ENCODE measurements around the gene CKB.

CKB gene

DNA sequence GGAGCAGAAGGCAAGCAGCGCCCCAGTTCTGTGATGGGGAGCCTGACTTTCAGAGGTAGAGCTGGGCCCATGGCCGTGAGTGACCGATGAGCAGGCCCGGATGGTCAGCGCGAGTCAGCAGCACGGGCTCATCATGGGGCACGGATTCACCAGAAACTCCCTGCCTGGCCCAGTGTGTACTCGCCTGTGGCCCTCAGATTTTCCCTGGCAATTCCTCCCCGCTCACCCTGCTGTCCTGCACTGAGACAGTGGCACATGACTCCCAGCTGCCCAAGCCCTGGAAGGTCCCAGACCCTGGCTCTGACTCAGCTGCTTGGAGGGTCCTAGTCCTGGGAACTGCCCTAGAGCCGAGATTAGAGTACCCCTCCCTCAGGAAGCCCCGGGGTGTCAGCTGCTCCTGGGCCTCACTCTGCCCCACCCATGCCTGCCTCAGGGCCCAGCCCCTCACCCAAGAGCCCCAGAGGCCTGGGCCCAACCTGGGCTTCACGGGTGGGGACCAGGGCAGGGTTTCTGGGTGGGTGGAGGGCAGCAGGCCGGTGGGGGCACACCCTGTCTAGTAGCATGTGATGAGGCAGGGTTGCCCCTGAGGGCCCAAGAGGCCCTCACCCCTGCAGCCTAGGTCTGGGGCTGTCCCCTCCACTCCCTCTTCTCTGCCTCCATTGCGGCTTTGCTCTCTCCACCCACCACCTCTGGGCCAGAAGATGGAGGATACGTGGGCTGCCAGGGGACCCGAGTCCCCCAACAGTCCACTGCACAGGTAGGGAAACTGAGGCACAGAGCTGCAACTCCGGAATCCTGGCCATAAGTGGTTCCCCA, 14.8 kb upstream of the CKB start:
- DNase-seq, result no peak

DNA sequence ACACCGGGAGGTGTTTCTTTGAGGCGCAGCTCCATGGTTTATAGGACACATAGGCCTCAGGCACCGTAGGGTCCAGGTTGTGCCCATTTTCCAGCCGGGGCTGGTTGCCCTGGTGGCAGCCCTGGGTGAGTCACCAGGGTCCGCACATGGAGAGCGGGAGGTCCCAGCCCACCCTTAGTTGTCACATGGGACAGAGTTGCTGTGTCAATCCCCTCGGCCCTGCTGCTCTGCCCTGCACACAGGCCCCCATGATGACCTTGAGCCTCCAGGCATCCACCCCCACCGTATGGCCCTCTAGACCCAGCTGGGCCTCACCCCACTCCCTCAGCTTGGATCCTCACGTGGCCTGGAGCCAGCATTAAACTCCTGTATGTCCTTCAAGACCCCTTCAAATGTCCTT, 14.1 kb upstream of the CKB start:
- DNase-seq, result no peak

DNA sequence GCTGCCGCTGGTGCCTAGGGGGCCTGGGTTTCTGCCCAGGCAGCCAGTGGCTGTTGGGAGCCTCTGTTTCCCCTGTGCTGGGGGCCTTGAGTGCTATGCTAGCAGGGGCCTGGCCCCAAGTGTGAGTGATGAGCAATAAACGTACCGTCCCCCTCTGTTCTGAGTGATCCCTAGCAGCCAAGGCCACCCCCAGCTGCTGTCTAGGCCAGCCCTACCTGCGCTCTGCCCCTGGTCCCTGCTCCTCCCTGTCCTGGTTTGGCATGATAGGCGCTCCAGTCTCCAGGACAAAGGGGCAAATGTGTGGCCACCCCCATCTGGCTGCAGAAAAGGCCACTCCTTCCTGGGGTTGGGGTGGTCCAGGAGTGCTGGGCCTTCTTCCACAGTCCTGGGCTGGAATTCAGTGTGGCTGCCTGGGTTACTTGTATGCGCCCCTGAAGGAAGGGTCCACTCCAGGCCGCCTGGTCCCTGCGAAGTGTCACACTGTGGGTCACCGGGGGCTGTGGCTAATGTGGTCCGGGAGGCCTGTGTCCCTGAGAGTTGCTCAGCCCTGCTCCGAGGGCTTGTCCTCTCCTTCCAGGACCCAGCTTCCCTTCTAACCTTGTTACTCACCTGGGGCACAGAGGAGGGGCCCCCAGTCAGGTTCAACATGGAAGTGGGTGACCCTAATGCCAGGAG, 13.4 kb upstream of the CKB start:
- no peak for DNase-seq

DNA sequence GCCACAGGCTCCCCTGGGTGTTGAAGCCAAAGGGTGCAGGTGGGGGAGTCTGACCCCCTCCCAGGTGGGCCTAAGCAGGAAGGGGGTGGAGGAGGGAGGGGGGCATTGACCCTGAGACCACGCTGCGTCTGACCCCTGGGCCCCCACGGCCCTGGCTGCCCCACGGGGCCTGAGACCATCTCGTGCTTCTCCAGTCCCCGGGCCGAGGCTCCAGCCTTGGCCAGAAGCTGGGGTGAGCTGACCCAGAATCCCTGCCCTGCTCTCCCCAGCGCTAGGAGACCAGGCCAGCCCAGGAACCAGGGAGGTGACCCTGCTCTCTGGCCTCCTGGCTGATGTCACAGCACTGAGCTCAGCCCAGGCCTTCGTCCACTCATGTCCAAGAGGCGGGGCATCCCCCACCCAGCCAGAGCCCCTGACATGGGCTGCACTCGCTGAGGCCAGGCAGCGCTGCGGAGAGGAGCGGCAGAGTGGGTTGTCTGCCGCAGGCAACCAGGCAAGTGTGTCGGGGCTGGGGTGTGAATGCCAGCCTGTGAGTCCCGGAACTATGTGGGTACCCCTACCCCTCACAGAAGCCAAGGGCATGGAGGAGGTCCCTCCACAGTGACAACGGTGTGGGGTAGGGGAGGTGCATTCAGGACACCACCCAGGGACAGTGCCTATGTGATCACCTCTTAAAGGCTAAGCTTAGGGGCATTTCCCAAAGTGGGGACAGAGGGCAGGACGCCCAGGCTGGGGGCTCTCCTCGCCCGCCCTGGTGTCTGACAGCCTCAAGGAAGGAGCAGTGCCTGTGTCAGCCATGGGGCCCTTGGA, 12.7 kb upstream of the CKB start:
- no peak for DNase-seq

DNA sequence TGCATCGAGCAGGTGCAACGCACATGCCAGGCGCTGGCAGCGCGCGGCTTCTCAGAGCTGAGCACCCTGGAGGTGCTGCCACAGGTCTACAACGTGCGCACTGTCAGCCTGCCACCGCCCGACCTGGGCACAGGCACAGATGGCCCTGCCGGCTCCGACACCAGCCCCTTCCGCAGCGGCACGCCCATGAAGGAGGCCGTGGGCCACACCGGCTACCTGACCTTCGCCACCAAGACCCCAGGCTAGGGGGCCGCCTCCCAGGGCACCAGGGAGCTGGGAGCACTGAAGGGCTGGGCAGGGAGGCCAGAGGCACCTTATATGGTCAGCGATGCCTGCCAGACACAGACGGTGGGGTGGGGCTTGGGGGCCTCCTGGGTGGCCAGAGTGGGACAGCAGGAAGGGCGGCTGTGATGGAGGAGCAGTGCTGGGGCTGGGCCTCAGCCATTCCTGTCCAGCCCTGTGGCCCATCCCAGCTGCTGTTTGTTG, 12.0 kb upstream of the CKB start:
- no peak for DNase-seq

DNA sequence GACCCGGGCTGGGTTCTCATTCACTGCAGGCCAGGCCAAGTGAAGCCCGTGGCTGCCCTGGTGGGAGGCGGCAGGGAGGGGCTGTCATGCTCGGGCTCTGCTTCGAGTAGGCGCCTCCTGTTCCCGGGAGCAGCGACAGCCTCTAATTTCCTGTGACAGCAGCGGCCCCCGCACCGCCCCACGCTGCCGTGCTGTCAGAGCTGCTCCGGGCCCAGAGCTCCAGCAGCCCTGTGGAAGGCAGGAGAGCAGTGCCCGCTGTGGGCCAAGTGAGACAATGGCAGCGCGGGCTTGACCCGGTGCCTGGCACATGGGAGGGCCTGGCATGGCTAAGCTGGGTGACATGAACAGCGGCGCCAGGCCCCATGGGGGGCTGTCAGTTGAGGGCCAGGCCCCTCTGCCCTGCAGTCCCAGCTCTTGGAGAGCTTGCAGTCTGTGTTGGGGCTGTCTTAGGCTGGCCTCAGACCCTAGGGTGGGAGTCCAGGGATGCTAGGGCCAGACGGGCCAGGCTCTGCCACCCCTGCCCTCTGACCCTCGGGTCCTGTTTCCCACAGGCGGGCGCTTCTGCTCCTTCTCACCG, 11.5 kb upstream of the CKB start:
- no peak for DNase-seq

DNA sequence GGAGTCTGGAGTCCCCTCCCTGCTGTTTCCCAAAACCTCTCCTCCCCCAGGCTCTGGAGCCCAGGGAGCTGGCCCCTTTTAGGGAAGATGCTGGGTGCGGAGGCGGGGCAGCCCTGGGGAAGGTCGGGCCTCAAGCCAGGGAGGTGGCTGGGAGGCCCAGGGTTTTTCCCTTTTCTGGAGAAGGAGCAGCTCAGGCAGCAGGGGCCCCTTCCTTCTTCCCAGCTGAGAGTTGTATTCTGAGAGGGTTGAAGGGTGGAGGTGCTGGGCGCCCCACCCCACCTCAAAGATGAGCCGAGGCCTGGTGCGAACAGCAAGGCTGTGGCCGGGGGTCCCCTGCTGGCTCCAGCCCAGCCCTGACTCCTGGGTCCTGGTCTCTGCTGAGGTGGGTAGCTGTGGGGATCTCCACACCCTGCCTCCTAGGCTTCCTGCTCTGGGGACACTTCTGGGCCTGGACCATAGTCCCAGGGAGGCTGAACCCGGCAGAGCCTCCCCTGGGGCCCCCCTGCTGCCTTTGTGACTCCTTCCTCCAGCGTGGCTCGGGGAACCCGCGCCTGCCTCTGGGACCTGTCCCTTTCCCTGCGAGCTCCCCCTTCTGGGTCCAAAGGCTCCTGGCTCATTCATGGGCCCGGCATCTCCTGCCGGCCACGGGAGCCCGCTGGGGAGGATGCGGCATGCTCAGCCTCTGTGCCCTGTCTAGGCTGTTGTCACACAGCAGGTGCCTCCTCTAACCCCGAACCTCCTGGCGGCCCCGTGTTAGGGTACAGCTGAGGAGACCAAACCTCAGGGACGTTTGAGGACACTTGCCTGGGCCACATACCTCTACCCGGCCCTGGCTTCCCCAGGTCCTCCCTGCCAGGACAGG, 10.7 kb upstream of the CKB start:
- DNase-seq, result no peak

DNA sequence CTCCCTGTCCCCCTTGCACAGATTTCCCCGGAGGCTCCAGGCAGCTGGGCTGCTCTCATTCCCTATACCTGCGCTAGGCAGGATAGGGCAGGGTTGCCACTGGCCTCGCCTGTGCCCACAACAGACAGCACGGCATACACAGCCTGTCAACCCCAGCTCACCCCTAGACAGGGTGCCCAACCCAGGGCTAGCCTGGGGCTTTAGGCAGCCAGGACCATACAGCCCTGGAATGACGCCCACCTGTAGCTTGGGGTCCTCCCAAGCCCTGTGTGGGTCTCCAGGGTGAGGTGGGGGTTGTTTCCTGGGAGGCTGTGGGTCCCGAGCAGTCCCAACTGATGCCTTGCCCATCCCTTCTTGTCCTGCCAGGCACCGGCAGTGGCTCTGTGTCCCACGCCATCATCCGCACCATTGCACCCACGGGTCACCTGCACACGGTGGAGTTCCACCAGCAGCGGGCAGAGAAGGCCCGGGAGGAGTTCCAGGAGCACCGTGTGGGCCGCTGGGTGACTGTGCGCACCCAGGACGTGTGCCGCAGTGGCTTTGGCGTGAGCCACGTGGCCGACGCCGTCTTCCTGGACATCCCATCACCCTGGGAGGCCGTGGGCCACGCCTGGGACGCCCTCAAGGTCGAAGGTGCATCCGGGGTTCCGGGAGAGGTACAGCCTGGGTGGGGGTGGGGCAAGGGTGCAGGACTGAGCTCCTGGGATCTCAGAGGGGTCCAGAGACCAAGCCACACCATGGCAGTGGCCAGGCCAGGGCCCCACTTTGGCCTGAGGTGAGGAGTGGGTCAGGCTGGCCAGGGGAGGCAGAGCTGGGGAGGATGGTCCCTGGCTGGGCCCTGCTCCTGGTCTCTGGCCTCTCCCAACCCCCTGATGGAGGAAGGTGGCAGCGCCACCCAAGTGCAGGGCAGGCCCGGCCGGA, 9.8 kb upstream of the CKB start:
- DNase-seq, result no peak

DNA sequence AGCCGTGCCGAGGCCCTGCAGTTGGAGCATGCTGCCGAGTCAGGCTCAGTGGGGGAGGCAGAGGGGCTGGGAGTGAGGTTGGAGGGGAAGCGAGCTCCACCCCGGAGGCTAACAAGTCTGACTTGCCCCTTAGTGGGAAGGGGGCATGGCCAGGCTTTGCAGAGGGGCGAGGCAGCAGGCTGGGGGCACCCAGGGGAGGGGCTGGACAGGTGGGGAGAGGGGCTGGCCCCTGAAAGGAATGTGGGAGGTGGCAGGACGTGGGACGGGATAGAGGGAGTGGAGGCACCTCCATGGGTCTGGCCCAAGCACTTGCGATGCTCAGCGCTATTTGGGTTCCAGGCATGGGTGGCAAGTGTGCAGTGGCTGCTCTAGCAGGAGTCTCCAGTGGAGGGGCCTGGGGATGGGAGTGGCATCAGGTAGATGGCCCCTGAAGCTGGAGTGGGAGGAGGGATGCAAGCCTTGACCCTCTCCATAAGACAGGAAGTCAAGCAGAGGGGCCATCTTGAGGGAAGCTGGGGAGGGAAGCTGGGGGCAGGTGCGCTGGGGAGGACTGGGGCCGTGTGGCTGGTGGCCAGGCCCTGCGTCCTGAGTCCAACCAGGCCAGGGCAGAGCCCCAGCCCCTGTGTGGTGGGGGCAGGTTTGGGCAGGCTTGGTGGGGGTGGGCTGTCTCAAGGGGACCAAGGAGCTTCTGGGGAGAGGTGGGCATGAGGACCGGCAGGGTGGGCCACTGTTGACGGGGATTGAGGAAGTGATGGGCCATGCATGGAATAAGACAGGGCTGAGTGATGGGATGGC, 9.0 kb upstream of the CKB start:
- DNase-seq, result no peak

DNA sequence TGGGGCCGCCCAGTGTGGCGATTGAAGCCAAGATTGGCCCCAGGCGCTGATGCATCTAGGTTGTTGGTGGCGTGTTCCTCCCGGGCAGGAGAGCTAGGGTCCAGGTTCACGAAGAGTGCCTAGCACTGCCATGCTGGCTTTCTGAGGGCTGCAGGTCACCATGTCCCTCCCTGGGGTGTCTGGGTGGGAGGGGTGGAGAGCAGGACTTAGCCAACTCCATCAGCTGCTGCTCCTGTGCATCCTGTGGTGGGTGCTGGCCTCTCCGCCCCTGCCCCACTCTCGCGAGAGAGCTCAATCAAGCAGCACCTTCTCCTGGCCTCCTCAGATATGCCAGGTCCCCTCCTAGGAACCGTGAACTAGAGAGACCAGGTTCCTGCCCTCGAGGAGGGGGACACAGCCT, 8.2 kb upstream of the CKB start:
- DNase-seq, result no peak

DNA sequence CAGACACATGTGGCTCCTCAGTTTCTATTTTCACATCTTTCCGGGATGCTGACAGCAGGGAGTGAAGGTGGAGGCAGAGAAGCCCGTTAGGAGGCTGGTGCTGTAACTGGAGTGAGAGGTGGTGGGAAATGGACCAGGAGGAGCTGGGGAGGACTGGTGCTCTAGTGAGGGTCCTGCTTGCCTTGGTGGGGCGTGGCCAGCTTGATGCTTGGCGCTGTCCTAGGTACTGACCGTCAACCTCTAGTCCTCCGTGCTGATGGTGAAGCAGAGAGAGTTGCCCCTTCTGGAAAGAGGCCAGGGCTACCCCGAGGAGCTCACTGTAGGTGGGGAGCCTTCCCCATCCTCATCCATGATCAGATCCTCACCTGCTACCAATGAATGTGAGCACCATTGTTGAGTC, 7.8 kb upstream of the CKB start:
- DNase-seq, result no peak

DNA sequence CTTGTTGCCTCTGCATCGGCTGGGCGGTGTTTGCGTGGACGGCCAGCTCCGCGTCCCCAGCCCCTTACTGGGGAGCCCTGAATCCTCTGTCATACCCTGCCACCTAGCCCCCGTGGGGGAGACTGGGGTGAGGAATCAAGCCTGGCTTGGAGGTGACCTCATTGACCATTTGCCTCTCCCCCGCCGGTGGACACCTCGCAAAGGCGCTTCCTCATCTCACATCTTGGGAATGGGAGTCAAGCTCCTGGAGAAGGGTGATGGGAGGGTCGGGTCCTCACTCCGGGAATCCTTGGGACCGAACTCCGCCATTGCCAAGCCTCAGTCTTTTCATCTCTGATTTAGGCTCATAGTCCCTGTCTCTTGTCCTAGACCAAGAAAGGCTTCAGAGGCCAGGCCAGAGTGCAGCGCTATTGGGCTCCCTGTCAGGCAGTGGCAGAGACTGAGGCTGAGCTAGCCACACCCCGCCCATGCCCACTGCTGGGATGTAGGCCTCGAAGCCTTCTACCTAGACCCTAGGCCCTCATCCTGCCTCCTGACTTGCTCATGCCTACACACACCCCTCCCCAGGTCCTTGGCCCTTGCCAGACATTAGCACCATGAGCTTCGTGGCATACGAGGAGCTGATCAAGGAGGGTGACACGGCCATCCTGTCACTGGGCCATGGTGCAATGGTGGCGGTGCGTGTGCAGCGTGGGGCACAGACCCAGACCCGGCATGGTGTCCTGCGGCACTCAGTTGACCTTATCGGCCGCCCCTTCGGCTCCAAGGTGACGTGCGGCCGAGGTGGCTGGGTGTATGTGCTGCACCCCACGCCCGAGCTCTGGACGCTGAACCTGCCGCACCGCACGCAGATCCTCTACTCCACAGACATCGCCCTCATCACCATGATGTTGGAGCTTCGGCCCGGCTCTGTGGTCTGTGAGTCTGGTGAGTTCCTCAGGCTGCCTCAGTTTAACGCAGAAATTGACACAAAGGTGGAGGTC, 7.0 kb upstream of the CKB start:
- DNase-seq, result no peak

DNA sequence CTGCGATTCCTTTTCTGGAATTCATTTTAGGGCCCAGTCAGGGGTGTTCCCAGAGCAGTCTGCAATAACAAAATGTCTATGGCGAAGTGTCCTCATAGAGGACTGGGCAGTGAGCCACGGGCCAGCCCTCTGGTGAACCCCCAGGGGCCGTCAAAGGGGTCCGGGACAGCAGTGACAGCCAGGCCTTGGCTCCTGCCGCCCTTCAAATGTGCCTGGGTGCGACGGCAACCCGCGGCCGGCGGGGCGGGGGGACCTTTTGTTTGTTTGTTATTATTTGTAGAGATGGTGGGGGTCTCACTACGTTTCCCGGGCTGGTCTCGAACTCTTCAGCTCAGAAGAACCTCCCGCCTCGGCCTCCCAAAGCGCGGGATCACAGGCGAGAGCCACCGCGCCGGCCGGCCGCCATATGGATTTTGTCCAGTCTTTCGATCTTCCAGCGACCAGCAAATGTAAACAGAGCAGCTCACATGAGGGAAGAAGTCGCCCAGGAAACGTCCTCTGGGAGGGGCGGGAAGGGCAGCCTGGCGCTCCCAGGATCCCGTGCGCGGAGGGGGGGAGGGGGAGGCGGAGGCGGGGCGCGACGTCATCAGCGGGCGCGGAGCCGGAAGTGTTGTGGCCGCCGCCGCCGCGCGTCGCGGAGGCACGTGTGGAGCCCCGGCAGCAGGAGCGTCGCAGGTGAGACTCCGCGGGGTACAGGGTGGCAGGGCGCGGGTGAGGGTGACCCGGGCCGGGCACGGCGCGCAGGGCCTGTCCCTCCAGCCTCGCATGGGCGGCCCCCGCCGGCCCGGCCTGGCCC, 6.2 kb upstream of the CKB start, which contains the start of gene TRMT61A:
Gene TRMT61A, plus strand, starts transcription at position 610 of the 796 bp plus-strand sequence. CDS start 783 bp downstream, outside the sequence.
- DNase-seq, result peak; percentile 87

DNA sequence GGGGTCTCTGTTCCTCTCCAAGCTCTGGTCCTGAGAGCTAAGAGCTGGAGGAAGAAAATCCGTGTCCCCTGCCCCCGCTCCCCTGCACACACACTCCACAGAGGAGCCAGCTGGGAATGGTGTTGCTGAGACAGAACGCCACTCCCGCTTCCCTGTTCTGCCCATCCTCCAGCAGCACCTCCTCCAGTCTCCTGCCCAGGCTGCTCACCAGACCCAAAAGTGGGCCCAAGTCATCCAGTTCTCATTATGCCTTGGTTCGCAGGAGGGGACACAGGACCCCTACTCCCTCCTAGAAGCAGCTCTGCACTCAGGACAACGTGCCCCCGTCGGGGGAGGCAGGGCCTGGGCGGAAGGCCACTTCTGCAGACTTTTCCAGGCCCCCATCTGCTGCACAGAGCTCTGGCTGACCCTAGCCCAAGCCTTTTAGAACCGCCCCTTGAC, 5.5 kb upstream of the CKB start:
- DNase-seq, result no peak

DNA sequence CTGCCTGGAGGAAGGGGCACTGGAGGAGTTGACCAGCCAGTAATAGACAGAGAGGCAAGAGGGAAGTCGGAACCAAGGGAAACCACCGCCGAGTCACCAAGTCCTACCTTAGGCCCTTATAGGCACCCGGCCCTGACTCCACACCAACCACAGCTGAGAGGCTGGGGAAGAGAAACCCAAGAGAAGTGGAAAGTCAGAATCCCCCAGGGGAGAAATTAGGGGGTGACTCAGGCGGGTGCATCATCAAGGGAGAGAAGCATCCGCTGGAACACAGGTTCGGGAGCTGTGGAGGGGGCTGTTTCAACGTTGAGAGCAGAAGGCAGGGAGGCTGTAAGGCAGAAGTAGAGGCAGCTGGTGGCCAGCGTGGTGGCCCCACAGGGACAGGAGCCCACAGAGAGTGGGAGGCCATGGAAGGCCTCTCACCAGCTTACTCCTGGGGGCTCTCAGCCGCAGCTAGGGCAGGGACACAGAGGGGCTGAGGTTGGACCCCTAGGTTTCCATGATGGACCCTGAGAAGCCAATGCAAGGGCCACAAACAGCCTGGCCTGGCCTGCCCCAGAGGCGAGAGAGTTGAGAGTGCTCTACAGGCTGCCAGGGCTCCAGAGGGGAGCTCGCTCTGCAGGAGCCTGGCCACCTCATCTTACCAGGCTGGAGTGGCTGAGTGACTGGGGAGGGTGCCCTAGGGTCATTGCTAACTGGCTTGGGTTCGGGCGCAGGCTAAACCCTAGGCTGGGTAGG, 4.9 kb upstream of the CKB start:
- no peak for DNase-seq

DNA sequence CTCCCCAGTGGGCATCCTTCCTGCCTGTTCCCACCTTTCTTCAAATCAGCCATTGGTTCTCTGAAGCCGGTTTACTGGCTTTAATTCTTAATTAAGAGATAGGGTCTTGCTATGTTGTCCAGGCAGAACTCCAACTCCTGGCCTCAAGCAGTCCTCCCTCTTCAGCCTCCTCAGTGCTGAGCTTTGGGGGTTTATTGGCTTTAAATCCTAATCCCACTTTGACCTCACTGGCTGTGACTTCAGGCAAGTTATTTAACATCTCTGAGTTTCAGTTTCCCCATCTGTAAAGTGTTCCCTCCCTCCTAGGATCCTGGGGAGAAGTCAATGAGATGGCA, 4.3 kb upstream of the CKB start:
- no peak for DNase-seq

DNA sequence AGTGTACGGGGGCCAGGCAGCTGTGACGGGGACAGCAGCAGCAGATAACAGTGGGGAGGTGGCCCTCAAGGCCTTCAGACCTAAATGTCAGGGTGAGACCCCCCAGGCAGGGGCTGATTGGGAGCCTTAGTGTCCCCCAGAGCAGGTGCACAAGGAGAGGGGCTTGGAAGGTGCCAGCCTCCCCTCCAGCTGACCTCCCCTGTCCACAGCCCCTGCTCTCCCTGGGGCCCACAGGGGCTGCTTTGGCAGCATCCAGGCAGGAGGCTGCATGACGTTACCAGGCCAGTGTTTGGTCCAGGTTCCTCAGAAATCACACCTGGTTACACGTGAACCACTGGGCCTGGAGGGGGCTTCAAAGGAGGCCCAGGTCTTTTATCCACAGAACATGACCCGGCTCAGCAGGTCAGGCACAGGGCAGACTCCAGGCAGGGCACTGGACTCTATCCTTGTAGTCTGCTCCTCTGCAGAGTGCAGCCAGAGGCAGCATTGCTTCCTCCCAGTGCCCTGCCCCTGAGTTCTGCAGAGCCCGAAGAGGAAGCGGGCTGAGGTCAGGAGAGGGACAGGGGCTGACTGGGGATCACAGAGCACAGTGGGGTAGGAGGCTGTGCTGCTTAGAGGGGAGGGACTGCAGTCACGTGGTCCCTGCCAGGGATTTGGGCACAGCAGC, 3.8 kb upstream of the CKB start:
- no peak for DNase-seq

Data from NCI-H1105 treated with DMSO at 0.1 percent for 48 hours (cell line).